SK-N-SH (cell line): ENCODE data around the gene SH3TC1. TPM values are rescaled to one million over a fixed set of nuclear protein-coding genes. Genes with fewer than 3 reads are reported as not detected.
A peak's percentile ranks its signal among the peaks of the same experiment; 100 is the strongest.

Experiments
- CTCF ChIA-PET: fragments of 300-600, 350-600 bp; formaldehyde crosslinking; extraction: SDS; loops from one replicate; lab custom pipeline; 2021; lab: Yijun Ruan, JAX
- POLR2A ChIA-PET: fragments of 350-600 bp; sonication (Branson Sonifier 250); formaldehyde crosslinking; extraction: SDS; loops from one replicate; lab custom pipeline; 2020; ENCODE audit warnings: antibody characterized with exemption, inconsistent platforms; lab: Yijun Ruan, JAX
- DNase-seq: peaks from one replicate; pipeline ENCODE4 v3.0.0; 2012
- H2AFZ ChIP-seq: fragments of 200-600 bp; sonication (generic); 2 replicates; pipeline ENCODE4 v1.8.1; 2016; ENCODE audit warnings: antibody characterized with exemption, mild to moderate bottlenecking, low read depth
- H3F3A ChIP-seq: fragments of 200-600 bp; sonication (generic); replicated peaks from 2 replicates; pipeline ENCODE3; 2016; ENCODE audit warnings: antibody characterized with exemption, mild to moderate bottlenecking; ENCODE audit not compliant: insufficient read depth
- H3K27ac ChIP-seq, 2 experiments: fragments of 200-500 bp in 1 of 2; fragments of 200-600 bp in 1 of 2; sonication (Bioruptor generic) in 1 of 2; sonication (generic), shearing (Covaris generic) in 1 of 2; 2 replicates each; pipeline versions ENCODE4 v1.5.1 to v1.6.1; 2014 to 2016; ENCODE audit warnings: low read depth in 2 of 2, inconsistent platforms in 1 of 2, low read length in 1 of 2, mild to moderate bottlenecking in 1 of 2, mixed read lengths in 1 of 2
- H3K27me3 ChIP-seq: fragments of 200-600 bp; sonication (generic), shearing (Covaris generic); 2 replicates; pipeline ENCODE4 v1.6.1; 2016; ENCODE audit warnings: mixed run types; ENCODE audit not compliant: insufficient read depth
- H3K36me3 ChIP-seq, 2 experiments: fragments of 200-500 bp in 1 of 2; fragments of 200-600 bp in 1 of 2; sonication (Bioruptor generic) in 1 of 2; sonication (generic) in 1 of 2; replicated peaks in 1 of 2; 2 replicates each; pipeline versions ENCODE3 to v1.5.1; 2014 to 2016; ENCODE audit warnings: low read length in 1 of 2, mild to moderate bottlenecking in 1 of 2; ENCODE audit not compliant: insufficient read depth in 2 of 2, control insufficient read depth in 1 of 2
- H3K4me1 ChIP-seq, 2 experiments: fragments of 200-500 bp in 1 of 2; fragments of 200-600 bp in 1 of 2; sonication (Bioruptor generic) in 1 of 2; sonication (generic), shearing (Covaris generic) in 1 of 2; 2 replicates each; pipeline versions ENCODE4 v1.5.1 to v1.6.1; 2014 to 2016; ENCODE audit warnings: low read depth in 1 of 2, low read length in 1 of 2, mixed run types in 1 of 2; ENCODE audit not compliant: insufficient read depth in 2 of 2, control insufficient read depth in 1 of 2
- H3K4me2 ChIP-seq: fragments of 200-600 bp; sonication (generic), shearing (Covaris generic); 2 replicates; pipeline ENCODE4 v1.6.1; 2017; ENCODE audit warnings: mixed run types
- H3K4me3 ChIP-seq, 2 experiments: fragments of 200-500 bp in 1 of 2; fragments of 200-600 bp in 1 of 2; sonication (Bioruptor generic) in 1 of 2; sonication (generic), shearing (Covaris generic) in 1 of 2; 2 replicates each; pipeline versions ENCODE4 v1.5.1 to v1.8.1; 2014 to 2016; ENCODE audit warnings: low read depth in 2 of 2, inconsistent platforms in 1 of 2, low read length in 1 of 2, mild to moderate bottlenecking in 1 of 2, mixed read lengths in 1 of 2, moderate library complexity in 1 of 2
- H3K79me2 ChIP-seq: fragments of 200-600 bp; sonication (generic); 2 replicates; pipeline ENCODE4 v1.8.1; 2017; ENCODE audit warnings: mild to moderate bottlenecking; ENCODE audit not compliant: insufficient read depth
- H3K9ac ChIP-seq: fragments of 200-600 bp; sonication (generic); 2 replicates; pipeline ENCODE4 v1.6.1; 2017; ENCODE audit warnings: mixed run types
- H3K9me2 ChIP-seq: fragments of 200-600 bp; sonication (generic); 2 replicates; pipeline ENCODE4 v1.6.1; 2017; ENCODE audit warnings: mixed run types
- H3K9me3 ChIP-seq: fragments of 200-600 bp; sonication (generic); 2 replicates; pipeline ENCODE4 v1.6.1; 2017; ENCODE audit warnings: mixed run types, mild to moderate bottlenecking, moderate library complexity
- H4K20me1 ChIP-seq: fragments of 200-600 bp; sonication (generic); 2 replicates; pipeline ENCODE4 v1.6.1; 2017; ENCODE audit warnings: mild to moderate bottlenecking, mixed run types; ENCODE audit not compliant: insufficient read depth
- CHD2 ChIP-seq: fragments of 150-350 bp; IDR thresholded peaks from 2 replicates; pipeline ENCODE4 v1.6.1; 2018; ENCODE audit warnings: low read length; ENCODE audit not compliant: partially characterized antibody
- ELF1 ChIP-seq: IDR thresholded peaks from 2 replicates; pipeline ENCODE4 v1.4.0; 2012
- FOSL2 ChIP-seq: IDR thresholded peaks from 2 replicates; pipeline ENCODE4 v1.4.0; 2012; ENCODE audit warnings: low read depth, mild to moderate bottlenecking, moderate library complexity, borderline replicate concordance
- FOXM1 ChIP-seq: IDR thresholded peaks from 2 replicates; pipeline ENCODE4 v1.4.0; 2012; ENCODE audit warnings: low read depth, mild to moderate bottlenecking
- GATA2 ChIP-seq: sonication (generic); formaldehyde crosslinking; IDR thresholded peaks from 2 replicates; pipeline ENCODE4 v1.5.0; 2020; ENCODE audit warnings: mild to moderate bottlenecking, missing genetic modification reagents
- IRF3 ChIP-seq: fragments of 150-350 bp; IDR thresholded peaks from 2 replicates; pipeline ENCODE4 v1.6.1; 2016; ENCODE audit warnings: mild to moderate bottlenecking, low read depth, low read length
- JUND ChIP-seq: IDR thresholded peaks from 2 replicates; pipeline ENCODE4 v1.4.0; 2012
- MXI1 ChIP-seq: IDR thresholded peaks from 2 replicates; pipeline ENCODE4 v1.6.1; 2012; ENCODE audit warnings: mild to moderate bottlenecking, low read depth, low read length, improper control_type of control experiment
- NRF1 ChIP-seq: IDR thresholded peaks from 2 replicates; pipeline ENCODE4 v1.6.1; 2012; ENCODE audit warnings: low read depth, mild to moderate bottlenecking, low read length
- RCOR1 ChIP-seq: fragments of 150-350 bp; IDR thresholded peaks from 2 replicates; pipeline ENCODE4 v1.6.1; 2017; ENCODE audit warnings: antibody characterized with exemption, low read length
- REST ChIP-seq: IDR thresholded peaks from 2 replicates; pipeline ENCODE4 v1.6.1; 2012; ENCODE audit warnings: mild to moderate bottlenecking, low read depth, low read length, moderate library complexity
- RXRA ChIP-seq: IDR thresholded peaks from 2 replicates; pipeline ENCODE4 v1.4.0; 2012; ENCODE audit warnings: low read depth, mild to moderate bottlenecking, borderline replicate concordance
- SIN3A ChIP-seq: IDR thresholded peaks from 2 replicates; pipeline ENCODE4 v1.6.1; 2012; ENCODE audit warnings: low read depth, mild to moderate bottlenecking, low read length, moderate library complexity, borderline replicate concordance
- SMC3 ChIP-seq: IDR thresholded peaks from 2 replicates; pipeline ENCODE4 v1.6.1; 2012; ENCODE audit warnings: low read depth, low read length, improper control_type of control experiment
- TEAD4 ChIP-seq: IDR thresholded peaks from 2 replicates; pipeline ENCODE4 v1.4.0; 2012; ENCODE audit warnings: mild to moderate bottlenecking, borderline replicate concordance; ENCODE audit not compliant: insufficient read depth
- USF1 ChIP-seq: IDR thresholded peaks from 2 replicates; pipeline ENCODE4 v1.4.0; 2012; ENCODE audit warnings: low read depth, borderline replicate concordance
- WGBS: methylation state at CpG from one replicate; pipeline ENCODE4 v1.1.6; 2017; ENCODE audit warnings: low lambda C conversion rate; 5-methylcytosine and 5-hydroxymethylcytosine counted together
- polyA plus RNA-seq, 3 experiments: library from polyadenylated mRNA; depleted of rRNA; stranded (reverse); fragments of >200 nt; gene quantifications; 2 replicates each; pipeline ENCODE4 v1.2.3, GENCODE V29; 2012

The SH3TC1 gene
- polyA plus RNA-seq, 1 of the 3 experiments (the other 2 are of a cell fraction): 2.7 TPM

GRCh38 chr4:8274765-8275547 lies 75.9 kb downstream of the SH3TC1 start (continued):
- TF ChIP-seq REST (no peak), NRF1 (no peak), ELF1 (no peak), FOXM1 (no peak), TEAD4 (no peak), GATA2 (no peak), CHD2 (no peak), IRF3 (no peak), MXI1 (peak; percentile 65; the same call in 1 of the 2 replicates), RXRA (no peak), USF1 (no peak), FOSL2 (no peak), SIN3A (no peak), RCOR1 (peak; percentile 60; the same call in 1 of the 2 replicates)
- TF ChIP-seq, all 33 proteins: peak for 10

GRCh38 chr4:8275548-8275910 lies 76.4 kb downstream of the SH3TC1 start:
- Histone ChIP-seq H3K9me3 (no peaks in the 10 kb centered on the region), H3K9ac (no peak overlapping the region), H3K36me3 (no peaks in the 10 kb centered on the region), H3F3A (peaks cover 8% of the 10 kb centered on the region), H3K4me3 (no peak overlapping the region), H3K4me2 (peak overlapping the region; percentile 62; the same call in 1 of the 2 replicates), H3K27ac (peak overlapping the region; percentile 37 to 93; a peak in 3 of 4 replicates)
- DNase-seq: no peak
- POLR2A ChIA-PET: interaction anchor here (1.4 to 1.7 kb wide), 2 partner anchors 9 to 33 kb away, joined by 4 to 6 read pairs; no protein-coding TSS in a partner anchor
- TF ChIP-seq USF1: no peak
- TF ChIP-seq JUND: no peak
- no peak for TF ChIP-seq SMC3
- TF ChIP-seq, all 33 proteins: peak for 0
- Histone ChIP-seq H3K79me2 (no peaks in the 10 kb centered on the region), H3K9me2 (no peaks in the 10 kb centered on the region), H3K27me3 (no peaks in the 10 kb centered on the region), H4K20me1 (no peaks in the 10 kb centered on the region), H3K4me1 (peaks cover 38 to 39% of the 10 kb centered on the region in 2 experiments), H2AFZ (no peak overlapping the region)
- CTCF ChIA-PET: interaction anchor here (0.9 to 4.3 kb wide), 17 partner anchors 9 to 139 kb away, joined by 3 to 40 read pairs (median 5); no protein-coding TSS in a partner anchor
- WGBS: 100% methylated on average over 2 of the region's 4 CpGs
